ENCODE results near the gene UBTD1. TPM values are rescaled to one million over a fixed set of nuclear protein-coding genes. Genes with fewer than 3 reads are reported as not detected.

UBTD1 gene
- total RNA-seq, 4 donors from 2014 or later: 0.70 to 2.5 (median 1.4) TPM; not detected in 1

GRCh38 chr10:97570789-97571471, 72.2 kb downstream of the UBTD1 start:
- Histone ChIP-seq H3K36me3 (no peaks in the 10 kb centered on the region), H3K4me3 (no peak overlapping the region), H3K4me1 (peaks cover 0 to 8% (median 0%) of the 10 kb centered on the region in 4 donors), H3K27ac (no peak overlapping the region), H3K27me3 (no peaks in the 10 kb centered on the region), H3K9me3 (no peaks in the 10 kb centered on the region)
- DNase-seq: no peak
- TF ChIP-seq POLR2A (IDR thresholded peaks at IDR 0.05): no peak
- TF ChIP-seq, protein P1, sequence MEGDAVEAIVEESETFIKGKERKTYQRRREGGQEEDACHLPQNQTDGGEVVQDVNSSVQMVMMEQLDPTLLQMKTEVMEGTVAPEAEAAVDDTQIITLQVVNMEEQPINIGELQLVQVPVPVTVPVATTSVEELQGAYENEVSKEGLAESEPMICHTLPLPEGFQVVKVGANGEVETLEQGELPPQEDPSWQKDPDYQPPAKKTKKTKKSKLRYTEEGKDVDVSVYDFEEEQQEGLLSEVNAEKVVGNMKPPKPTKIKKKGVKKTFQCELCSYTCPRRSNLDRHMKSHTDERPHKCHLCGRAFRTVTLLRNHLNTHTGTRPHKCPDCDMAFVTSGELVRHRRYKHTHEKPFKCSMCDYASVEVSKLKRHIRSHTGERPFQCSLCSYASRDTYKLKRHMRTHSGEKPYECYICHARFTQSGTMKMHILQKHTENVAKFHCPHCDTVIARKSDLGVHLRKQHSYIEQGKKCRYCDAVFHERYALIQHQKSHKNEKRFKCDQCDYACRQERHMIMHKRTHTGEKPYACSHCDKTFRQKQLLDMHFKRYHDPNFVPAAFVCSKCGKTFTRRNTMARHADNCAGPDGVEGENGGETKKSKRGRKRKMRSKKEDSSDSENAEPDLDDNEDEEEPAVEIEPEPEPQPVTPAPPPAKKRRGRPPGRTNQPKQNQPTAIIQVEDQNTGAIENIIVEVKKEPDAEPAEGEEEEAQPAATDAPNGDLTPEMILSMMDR (IDR thresholded peaks at IDR 0.05): no peak

DNA sequence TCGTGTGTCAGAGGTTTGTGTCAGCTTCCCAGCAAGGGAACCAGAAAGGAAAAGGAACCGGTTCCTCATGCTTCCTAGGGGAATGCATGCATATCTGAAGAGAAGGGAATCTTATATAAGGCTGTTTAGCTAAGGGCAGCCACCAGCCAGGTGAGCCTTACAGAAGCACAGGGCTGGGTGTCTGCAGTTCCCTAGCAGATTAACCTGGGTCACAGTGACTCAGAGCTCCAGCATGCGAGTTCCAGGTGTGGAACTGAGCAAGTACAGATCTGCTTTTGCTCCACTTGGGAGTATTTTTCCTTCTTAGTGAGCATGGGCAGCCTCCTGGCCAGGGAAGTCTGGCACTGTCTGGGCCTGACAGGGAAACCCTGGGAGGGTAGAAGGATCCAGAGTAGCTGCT, 72.9 kb downstream of the UBTD1 start:
- DNase-seq: no peak
- Histone ChIP-seq H3K4me1 (peaks cover 0 to 8% (median 0%) of the 10 kb centered on the region in 4 donors), H3K9me3 (no peaks in the 10 kb centered on the region), H3K36me3 (no peaks in the 10 kb centered on the region), H3K27ac (no peak overlapping the region), H3K27me3 (no peaks in the 10 kb centered on the region), H3K4me3 (no peak overlapping the region)
- TF ChIP-seq POLR2A (IDR thresholded peaks at IDR 0.05): no peak
- TF ChIP-seq, protein P1 (IDR thresholded peaks at IDR 0.05): no peak

DNA sequence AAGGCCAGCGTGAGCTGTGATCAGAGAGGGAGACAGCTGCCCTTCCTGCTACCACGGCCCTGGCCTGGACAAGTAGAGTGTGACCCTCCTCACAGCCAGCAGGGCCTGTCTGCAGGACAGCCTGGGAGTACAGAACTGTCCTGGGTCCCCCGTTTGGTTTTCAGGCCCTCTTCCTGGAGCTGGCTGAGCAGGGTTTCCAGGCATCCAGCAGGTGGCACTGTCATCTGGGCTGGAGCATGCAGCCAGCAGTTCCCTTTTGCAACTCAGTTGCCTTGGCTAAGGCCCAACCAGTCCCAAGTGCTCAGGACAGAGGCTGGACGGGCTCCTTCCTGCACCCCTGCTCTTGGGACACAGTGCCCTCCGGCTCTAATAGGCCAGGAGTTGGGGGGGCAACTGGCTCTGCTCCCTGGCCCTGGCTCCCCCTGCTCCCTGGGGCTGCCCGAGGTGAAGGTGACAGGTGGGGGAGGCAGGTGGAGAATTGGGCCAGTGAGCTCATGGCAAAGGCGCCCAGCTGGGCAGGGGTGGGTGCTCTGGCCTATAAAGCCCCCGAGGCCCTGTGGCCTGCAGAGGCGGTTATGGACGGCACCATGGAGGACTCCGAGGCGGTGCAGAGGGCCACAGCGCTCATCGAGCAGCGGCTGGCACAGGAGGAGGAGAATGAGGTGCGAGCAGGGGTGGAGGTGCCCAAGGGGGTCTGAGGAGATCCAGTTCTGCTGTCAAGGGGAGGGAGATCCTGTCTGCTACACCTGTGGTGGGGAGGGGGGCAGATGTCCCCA, 73.7 kb downstream of the UBTD1 start, which contains the start of gene ANKRD2:
TSS of gene ANKRD2 (plus strand) at position 566 of the 776 bp plus-strand sequence. CDS start at position 576, 10 bp downstream.
- TF ChIP-seq, protein P1 (IDR thresholded peaks at IDR 0.05): peak in 5 of 6 experiments; percentile 34 to 84 (median 82)
- TF ChIP-seq POLR2A (IDR thresholded peaks at IDR 0.05): no peak
- Histone ChIP-seq H3K27me3 (no peaks in the 10 kb centered on the region), H3K4me1 (peaks cover 0 to 8% (median 0%) of the 10 kb centered on the region in 4 donors), H3K9me3 (no peaks in the 10 kb centered on the region), H3K36me3 (no peaks in the 10 kb centered on the region), H3K4me3 (no peak within 1 kb of the TSS), H3K27ac (no peak within 1 kb of the TSS)
- peak; percentile 22 to 85 (median 79) for DNase-seq

- TF ChIP-seq, protein P1 (IDR thresholded peaks at IDR 0.05): no peak
- no peak for TF ChIP-seq POLR2A (IDR thresholded peaks at IDR 0.05)
- no peaks in the 10 kb centered on the region for H3K27me3 ChIP-seq
- no peaks in the 10 kb centered on the region for H3K9me3 ChIP-seq
- no peak overlapping the region for H3K4me3 ChIP-seq
- H3K4me1 ChIP-seq: peaks cover 0 to 8% (median 0%) of the 10 kb centered on the region in 4 donors
- no peak overlapping the region for H3K27ac ChIP-seq
- DNase-seq: no peak
- no peaks in the 10 kb centered on the region for H3K36me3 ChIP-seq
Measured at GRCh38 chr10:97573021-97573420, 74.3 kb downstream of the UBTD1 start.

DNA sequence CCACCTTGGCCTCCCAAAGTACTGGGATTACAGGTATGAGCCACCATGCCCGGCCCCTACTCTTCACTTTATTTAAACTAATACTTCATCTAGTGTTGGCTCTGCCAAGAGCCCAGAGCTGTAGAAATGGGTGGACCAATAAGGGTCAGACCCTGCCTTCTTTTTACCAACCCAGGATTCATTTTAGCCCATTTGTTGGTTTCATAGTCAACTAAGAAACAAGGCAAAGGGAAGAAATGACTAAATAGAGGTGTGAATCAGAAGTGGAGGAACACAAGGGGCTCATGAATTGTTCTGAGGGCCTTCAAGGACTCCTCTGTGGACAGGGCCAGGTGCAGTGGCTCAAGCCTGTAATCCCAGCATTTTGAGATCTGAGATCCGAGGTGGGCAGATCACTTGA, 74.9 kb downstream of the UBTD1 start:
- Histone ChIP-seq H3K36me3 (no peaks in the 10 kb centered on the region), H3K27me3 (no peaks in the 10 kb centered on the region), H3K27ac (no peak overlapping the region), H3K4me3 (no peak overlapping the region), H3K9me3 (no peaks in the 10 kb centered on the region), H3K4me1 (peaks cover 0 to 8% (median 0%) of the 10 kb centered on the region in 4 donors)
- no peak for DNase-seq
- TF ChIP-seq, protein P1 (IDR thresholded peaks at IDR 0.05): no peak
- TF ChIP-seq POLR2A (IDR thresholded peaks at IDR 0.05): no peak

Data from Peyer's patch (tissue), 4 donors.